Panc1 (cell line): Measurements from ENCODE around the gene CIAPIN1. TPM values are rescaled to one million over a fixed set of nuclear protein-coding genes. Genes with fewer than 3 reads are reported as not detected.

Experiments used
- ATAC-seq: fragments of 200-7000 bp; cut with Tn5 transposase; 2 replicates; pipeline ENCODE4 v1.9.1; 2020; ENCODE audit warnings: mild to moderate bottlenecking, moderate library complexity
- BruUV-seq: library from RNA; stranded (reverse); fragments of 400-500 nt; replicated peaks from 2 replicates; lab custom pipeline; 2021; lab: Mats Ljungman, UMichigan
- CTCF ChIA-PET: fragments of 300-600 bp; sonication (Branson Sonifier 250); formaldehyde crosslinking; loops from one replicate; lab custom pipeline; 2022; ENCODE audit warnings: antibody characterized with exemption; lab: Charles Lee
- POLR2A ChIA-PET: fragments of 300-600 bp; sonication (Branson Sonifier 250); formaldehyde crosslinking; loops from one replicate; lab custom pipeline; 2022; ENCODE audit warnings: antibody characterized with exemption; lab: Charles Lee
- DNase-seq: peaks from one replicate; pipeline ENCODE4 v3.0.0-alpha.2; 2010; ENCODE audit warnings: low read depth, low spot score
- H3K27ac ChIP-seq: 2 replicates; pipeline ENCODE4 v1.5.1; 2011; ENCODE audit warnings: mild to moderate bottlenecking, low read length, inconsistent platforms
- H3K27me3 ChIP-seq: fragments of 200-500 bp; sonication (Bioruptor generic); 2 replicates; pipeline ENCODE4 v1.6.0; 2014; ENCODE audit warnings: low read length, inconsistent platforms; ENCODE audit not compliant: control insufficient read depth, insufficient read depth
- H3K36me3 ChIP-seq: fragments of 200-500 bp; sonication (Bioruptor generic); 2 replicates; pipeline ENCODE4 v1.5.1; 2014; ENCODE audit warnings: inconsistent platforms, mild to moderate bottlenecking, low read length, moderate library complexity; ENCODE audit not compliant: control insufficient read depth, insufficient read depth
- H3K4me1 ChIP-seq: 2 replicates; pipeline ENCODE4 v1.5.1; 2011; ENCODE audit warnings: inconsistent platforms, mild to moderate bottlenecking, low read length, moderate library complexity; ENCODE audit not compliant: control insufficient read depth, insufficient read depth
- H3K4me3 ChIP-seq, 2 experiments: 2 replicates each; pipeline ENCODE4 v1.5.1; 2011 to 2012; ENCODE audit warnings: low read depth in 2 of 2, low read length in 2 of 2, mild to moderate bottlenecking in 2 of 2, inconsistent platforms in 1 of 2, moderate library complexity in 1 of 2
- H3K9me3 ChIP-seq: fragments of 200-500 bp; sonication (Bioruptor generic); 2 replicates; pipeline ENCODE4 v1.5.1; 2014; ENCODE audit warnings: low read depth, mild to moderate bottlenecking, inconsistent platforms, low read length, moderate library complexity; ENCODE audit not compliant: control insufficient read depth, insufficient read depth
- POLR2AphosphoS5 ChIP-seq: IDR thresholded peaks from 2 replicates; pipeline ENCODE4 v1.6.1; 2012; ENCODE audit warnings: mild to moderate bottlenecking, low read depth, low read length, moderate library complexity
- SIN3A ChIP-seq: IDR thresholded peaks from 2 replicates; pipeline ENCODE4 v1.6.1; 2012; ENCODE audit warnings: low read depth, mild to moderate bottlenecking, low read length, moderate library complexity, borderline replicate concordance; ENCODE audit not compliant: insufficient read depth
- TCF7L2 ChIP-seq: IDR thresholded peaks from 2 replicates; pipeline ENCODE4 v1.6.1; 2011; ENCODE audit warnings: mild to moderate bottlenecking, low read depth, low read length, inconsistent platforms
- in situ Hi-C: cut with HindIII; loops from 2 replicates; pipeline ENCODE4 v1.10.0; 2016; ENCODE audit warnings: low sequenced_read_pairs, low pct_unique_long_range_greater_than_20kb
- intact Hi-C: fragments of 100-400 bp; cut with micrococcal nuclease; formaldehyde crosslinking; loops from one replicate; pipeline ENCODE4 v1.10.0; 2022; ENCODE audit not compliant: unreplicated experiment
- total RNA-seq: library from RNA; stranded (reverse); gene quantifications from one replicate; pipeline ENCODE4 v1.2.1, GENCODE V29; 2021; ENCODE audit not compliant: unreplicated experiment
- TF ChIP-seq, protein P1 (sequence below): fragments of 450-650 bp; IDR thresholded peaks from 2 replicates; pipeline ENCODE4 v1.5.1; 2017; ENCODE audit warnings: mild to moderate bottlenecking
- TF ChIP-seq, protein P2 (sequence below), 2 experiments: IDR thresholded peaks; 2 replicates each; pipeline ENCODE4 v1.6.1; 2011 to 2012; ENCODE audit warnings: low read depth in 2 of 2, control low read depth in 1 of 2, low read length in 1 of 2, mild to moderate bottlenecking in 1 of 2, moderate library complexity in 1 of 2; ENCODE audit not compliant: insufficient read depth in 1 of 2

Gene CIAPIN1
- total RNA-seq, 1 experiment from 2014 or later, result 64.0 TPM

DNA sequence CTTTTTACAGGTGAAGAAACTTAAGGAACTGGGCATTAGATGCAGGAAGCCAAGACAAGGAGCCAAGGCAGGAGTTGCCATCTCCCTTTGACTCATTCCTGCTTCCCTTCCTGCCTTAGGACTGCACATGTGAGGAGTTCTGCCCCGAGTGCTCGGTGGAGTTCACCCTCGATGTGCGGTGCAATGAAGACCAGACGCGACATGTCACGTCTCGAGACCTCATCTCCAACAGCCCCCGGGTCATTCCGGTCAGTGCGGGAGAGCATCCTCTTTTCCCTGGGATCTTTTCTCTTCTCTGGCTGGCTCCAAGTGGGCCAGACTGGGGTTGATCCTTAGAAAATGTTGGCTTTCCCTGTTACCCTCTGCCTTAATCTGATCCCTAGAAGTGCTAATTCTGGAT lies 21.9 kb upstream of the CIAPIN1 start:
- in situ Hi-C loops, result no loop called here

DNA sequence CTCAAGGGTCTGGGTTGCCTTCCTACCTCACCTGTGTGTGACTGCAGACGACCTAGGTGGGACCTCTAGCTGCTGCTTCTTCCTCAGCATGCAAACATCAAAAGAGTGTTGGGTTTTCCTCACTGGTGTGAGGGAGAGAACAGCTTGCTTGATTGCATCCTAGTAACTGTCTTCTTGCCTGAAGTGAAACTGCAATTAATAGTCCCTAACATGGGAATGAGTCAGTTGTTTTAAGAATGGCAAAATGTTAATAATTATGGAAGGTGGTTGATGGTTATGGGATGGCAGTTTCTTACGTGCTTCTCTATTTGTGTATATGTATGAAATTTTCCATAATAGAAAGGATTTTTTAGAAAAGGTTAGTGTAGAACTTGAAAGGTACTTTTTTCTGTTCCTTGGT lies 21.2 kb upstream of the CIAPIN1 start:
- no peaks in the 10 kb centered on the region for H3K27me3 ChIP-seq
- H3K9me3 ChIP-seq, result no peaks in the 10 kb centered on the region
- no peak for ATAC-seq
- H3K27ac ChIP-seq, result no peak overlapping the region
- ChIA-PET CTCF (no interaction called here), POLR2A (no interaction called here)
- H3K4me1 ChIP-seq, result peaks cover 9% of the 10 kb centered on the region; the same call in 1 of the 2 replicates
- in situ Hi-C loops (no loop called here), intact Hi-C loops (loop anchor here (10.0 kb wide), 1 partner anchor 46 kb away; no protein-coding TSS in a partner anchor)
- DNase-seq, result no peak
- TF ChIP-seq SIN3A, result no peak
- no peak for TF ChIP-seq TCF7L2
- TF ChIP-seq POLR2AphosphoS5, result no peak
- TF ChIP-seq, protein P1, sequence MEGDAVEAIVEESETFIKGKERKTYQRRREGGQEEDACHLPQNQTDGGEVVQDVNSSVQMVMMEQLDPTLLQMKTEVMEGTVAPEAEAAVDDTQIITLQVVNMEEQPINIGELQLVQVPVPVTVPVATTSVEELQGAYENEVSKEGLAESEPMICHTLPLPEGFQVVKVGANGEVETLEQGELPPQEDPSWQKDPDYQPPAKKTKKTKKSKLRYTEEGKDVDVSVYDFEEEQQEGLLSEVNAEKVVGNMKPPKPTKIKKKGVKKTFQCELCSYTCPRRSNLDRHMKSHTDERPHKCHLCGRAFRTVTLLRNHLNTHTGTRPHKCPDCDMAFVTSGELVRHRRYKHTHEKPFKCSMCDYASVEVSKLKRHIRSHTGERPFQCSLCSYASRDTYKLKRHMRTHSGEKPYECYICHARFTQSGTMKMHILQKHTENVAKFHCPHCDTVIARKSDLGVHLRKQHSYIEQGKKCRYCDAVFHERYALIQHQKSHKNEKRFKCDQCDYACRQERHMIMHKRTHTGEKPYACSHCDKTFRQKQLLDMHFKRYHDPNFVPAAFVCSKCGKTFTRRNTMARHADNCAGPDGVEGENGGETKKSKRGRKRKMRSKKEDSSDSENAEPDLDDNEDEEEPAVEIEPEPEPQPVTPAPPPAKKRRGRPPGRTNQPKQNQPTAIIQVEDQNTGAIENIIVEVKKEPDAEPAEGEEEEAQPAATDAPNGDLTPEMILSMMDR, result no peak
- TF ChIP-seq, protein P2, sequence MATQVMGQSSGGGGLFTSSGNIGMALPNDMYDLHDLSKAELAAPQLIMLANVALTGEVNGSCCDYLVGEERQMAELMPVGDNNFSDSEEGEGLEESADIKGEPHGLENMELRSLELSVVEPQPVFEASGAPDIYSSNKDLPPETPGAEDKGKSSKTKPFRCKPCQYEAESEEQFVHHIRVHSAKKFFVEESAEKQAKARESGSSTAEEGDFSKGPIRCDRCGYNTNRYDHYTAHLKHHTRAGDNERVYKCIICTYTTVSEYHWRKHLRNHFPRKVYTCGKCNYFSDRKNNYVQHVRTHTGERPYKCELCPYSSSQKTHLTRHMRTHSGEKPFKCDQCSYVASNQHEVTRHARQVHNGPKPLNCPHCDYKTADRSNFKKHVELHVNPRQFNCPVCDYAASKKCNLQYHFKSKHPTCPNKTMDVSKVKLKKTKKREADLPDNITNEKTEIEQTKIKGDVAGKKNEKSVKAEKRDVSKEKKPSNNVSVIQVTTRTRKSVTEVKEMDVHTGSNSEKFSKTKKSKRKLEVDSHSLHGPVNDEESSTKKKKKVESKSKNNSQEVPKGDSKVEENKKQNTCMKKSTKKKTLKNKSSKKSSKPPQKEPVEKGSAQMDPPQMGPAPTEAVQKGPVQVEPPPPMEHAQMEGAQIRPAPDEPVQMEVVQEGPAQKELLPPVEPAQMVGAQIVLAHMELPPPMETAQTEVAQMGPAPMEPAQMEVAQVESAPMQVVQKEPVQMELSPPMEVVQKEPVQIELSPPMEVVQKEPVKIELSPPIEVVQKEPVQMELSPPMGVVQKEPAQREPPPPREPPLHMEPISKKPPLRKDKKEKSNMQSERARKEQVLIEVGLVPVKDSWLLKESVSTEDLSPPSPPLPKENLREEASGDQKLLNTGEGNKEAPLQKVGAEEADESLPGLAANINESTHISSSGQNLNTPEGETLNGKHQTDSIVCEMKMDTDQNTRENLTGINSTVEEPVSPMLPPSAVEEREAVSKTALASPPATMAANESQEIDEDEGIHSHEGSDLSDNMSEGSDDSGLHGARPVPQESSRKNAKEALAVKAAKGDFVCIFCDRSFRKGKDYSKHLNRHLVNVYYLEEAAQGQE (IDR thresholded peaks at IDR 0.05; ENCODE audit: insufficient read depth in 1 of 2, low read depth in 2 of 2, low read length in 1 of 2), result no peak
- BruUV-seq, result no TSS peak
- peaks cover 2% of the 10 kb centered on the region for H3K36me3 ChIP-seq
- H3K4me3 ChIP-seq, result no peak overlapping the region

More for the DNA sequence above, 21.9 kb upstream of the CIAPIN1 start:
- Histone ChIP-seq H3K36me3 (peaks cover 2% of the 10 kb centered on the region), H3K27me3 (no peaks in the 10 kb centered on the region), H3K4me3 (no peak overlapping the region), H3K27ac (no peak overlapping the region), H3K9me3 (no peaks in the 10 kb centered on the region), H3K4me1 (peaks cover 7% of the 10 kb centered on the region; the same call in 1 of the 2 replicates)
- ChIA-PET POLR2A (no interaction called here), CTCF (no interaction called here)
- BruUV-seq, result no TSS peak
- DNase-seq (no peak), ATAC-seq (no peak)
- no peak for TF ChIP-seq TCF7L2
- no peak for TF ChIP-seq SIN3A
- no peak for TF ChIP-seq POLR2AphosphoS5
- TF ChIP-seq, protein P2 (IDR thresholded peaks at IDR 0.05; ENCODE audit: insufficient read depth in 1 of 2, low read depth in 2 of 2, low read length in 1 of 2), result no peak
- TF ChIP-seq, protein P1, result no peak
- intact Hi-C loops, result loop anchor here (10.0 kb wide), 1 partner anchor 46 kb away; no protein-coding TSS in a partner anchor
